SK-N-SH treated with all-trans-retinoic acid at 6 μM for 48 hours (cell line): ENCODE data around the gene GALNTL6.

Source experiments
- ARNTL ChIP-seq: fragments of 450-650 bp; formaldehyde crosslinking; IDR thresholded peaks from 2 replicates; pipeline ENCODE4 v1.5.0; 2020; ENCODE audit warnings: low read depth, mild to moderate bottlenecking, moderate library complexity, borderline replicate concordance
- CSDC2 ChIP-seq: fragments of 250-450 bp; sonication (Bioruptor Pico); IDR thresholded peaks from 2 replicates; pipeline ENCODE4 v1.5.0; 2020; ENCODE audit warnings: mild to moderate bottlenecking, moderate library complexity
- CSRNP3 ChIP-seq: fragments of 250-450 bp; sonication (Bioruptor Pico); IDR thresholded peaks from 2 replicates; pipeline ENCODE4 v1.5.1; 2021; ENCODE audit warnings: mild to moderate bottlenecking, moderate library complexity
- ISL1 ChIP-seq: fragments of 250-450 bp; sonication (Bioruptor Pico); IDR thresholded peaks from 2 replicates; pipeline ENCODE4 v2.1.2; 2022; ENCODE audit warnings: mild to moderate bottlenecking, moderate library complexity
- PATZ1 ChIP-seq: fragments of 250-450 bp; sonication (Bioruptor Pico); IDR thresholded peaks from 2 replicates; pipeline ENCODE4 v1.8.0; 2020; ENCODE audit warnings: mild to moderate bottlenecking, moderate library complexity, borderline replicate concordance
- ZNF565 ChIP-seq: fragments of 450-650 bp; formaldehyde crosslinking; conservative IDR thresholded peaks from 2 replicates; pipeline ENCODE4 v1.5.0; 2020; ENCODE audit warnings: low read depth, mild to moderate bottlenecking, moderate library complexity
- TF ChIP-seq, protein P1 (sequence below): fragments of 250-450 bp; sonication (Bioruptor Pico); IDR thresholded peaks from 2 replicates; pipeline ENCODE4 v1.5.1; 2020; ENCODE audit warnings: low read depth, mild to moderate bottlenecking, moderate library complexity

DNA sequence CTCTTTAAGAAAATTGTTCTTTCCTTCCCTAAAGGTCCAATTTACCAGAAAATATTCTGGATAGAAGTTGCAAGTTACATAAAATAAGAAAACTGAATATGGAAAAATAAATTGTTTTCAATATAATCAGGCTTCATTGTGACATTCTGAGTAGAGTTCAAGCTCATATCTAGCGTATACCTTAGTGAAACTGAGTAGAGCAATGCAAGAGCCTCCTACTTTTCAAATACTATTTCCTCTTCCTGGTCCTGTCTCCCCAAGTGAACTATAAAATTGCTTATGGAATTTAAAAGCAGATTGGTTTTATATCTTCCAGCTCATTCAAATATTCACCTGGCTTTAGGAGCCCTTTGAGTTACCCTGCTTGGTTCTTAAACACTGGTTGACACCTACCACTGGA, 1166.1 kb downstream of the GALNTL6 start:
- TF ChIP-seq, protein P1, sequence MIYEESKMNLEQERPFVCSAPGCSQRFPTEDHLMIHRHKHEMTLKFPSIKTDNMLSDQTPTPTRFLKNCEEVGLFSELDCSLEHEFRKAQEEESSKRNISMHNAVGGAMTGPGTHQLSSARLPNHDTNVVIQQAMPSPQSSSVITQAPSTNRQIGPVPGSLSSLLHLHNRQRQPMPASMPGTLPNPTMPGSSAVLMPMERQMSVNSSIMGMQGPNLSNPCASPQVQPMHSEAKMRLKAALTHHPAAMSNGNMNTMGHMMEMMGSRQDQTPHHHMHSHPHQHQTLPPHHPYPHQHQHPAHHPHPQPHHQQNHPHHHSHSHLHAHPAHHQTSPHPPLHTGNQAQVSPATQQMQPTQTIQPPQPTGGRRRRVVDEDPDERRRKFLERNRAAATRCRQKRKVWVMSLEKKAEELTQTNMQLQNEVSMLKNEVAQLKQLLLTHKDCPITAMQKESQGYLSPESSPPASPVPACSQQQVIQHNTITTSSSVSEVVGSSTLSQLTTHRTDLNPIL (CRISPR knock-in tag), result no peak
- TF ChIP-seq ZNF565 (CRISPR knock-in tag) (no peak), PATZ1 (CRISPR knock-in tag) (no peak), CSDC2 (CRISPR knock-in tag) (no peak), ISL1 (CRISPR knock-in tag) (no peak), CSRNP3 (CRISPR knock-in tag) (no peak), ARNTL (no peak)
